ENCODE results near the gene TBL1XR1.

DNA sequence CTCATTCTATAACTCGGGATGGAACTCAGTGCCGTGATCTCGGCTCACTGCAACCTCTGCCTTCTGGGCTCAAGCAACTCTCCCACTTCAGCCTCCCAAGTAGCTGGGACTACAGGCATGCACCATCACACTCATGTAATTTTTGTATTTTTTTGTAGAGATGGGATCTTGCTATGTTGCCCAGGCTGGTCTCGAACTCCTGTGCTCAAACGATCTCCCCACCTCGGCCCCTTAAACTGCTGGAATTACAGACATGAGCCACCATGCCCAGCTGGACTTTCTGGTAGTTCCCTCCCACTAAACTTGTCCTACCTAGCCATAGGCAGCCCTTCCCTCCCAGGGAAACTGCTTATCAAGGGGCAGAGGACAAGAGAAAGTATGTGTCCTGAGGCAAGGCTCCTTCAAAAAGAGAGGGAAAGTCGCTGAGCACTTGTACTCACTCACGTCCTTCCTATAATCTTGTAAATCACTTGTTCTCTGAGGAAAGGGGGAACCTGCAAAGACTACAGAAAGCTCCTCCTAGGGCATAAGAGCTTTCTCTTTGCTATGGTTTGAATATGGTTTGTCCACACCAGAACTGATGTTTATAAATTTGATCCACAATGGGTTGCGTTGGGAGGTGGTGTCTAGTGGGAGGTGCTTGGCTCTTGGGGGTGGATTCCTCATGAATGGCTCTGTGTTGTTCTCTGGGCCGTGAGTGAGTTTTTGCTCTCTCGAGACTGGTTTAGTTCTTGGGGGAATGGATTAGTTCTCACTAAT, 13.6 kb upstream of the TBL1XR1 start:
- TF ChIP-seq, protein P1, sequence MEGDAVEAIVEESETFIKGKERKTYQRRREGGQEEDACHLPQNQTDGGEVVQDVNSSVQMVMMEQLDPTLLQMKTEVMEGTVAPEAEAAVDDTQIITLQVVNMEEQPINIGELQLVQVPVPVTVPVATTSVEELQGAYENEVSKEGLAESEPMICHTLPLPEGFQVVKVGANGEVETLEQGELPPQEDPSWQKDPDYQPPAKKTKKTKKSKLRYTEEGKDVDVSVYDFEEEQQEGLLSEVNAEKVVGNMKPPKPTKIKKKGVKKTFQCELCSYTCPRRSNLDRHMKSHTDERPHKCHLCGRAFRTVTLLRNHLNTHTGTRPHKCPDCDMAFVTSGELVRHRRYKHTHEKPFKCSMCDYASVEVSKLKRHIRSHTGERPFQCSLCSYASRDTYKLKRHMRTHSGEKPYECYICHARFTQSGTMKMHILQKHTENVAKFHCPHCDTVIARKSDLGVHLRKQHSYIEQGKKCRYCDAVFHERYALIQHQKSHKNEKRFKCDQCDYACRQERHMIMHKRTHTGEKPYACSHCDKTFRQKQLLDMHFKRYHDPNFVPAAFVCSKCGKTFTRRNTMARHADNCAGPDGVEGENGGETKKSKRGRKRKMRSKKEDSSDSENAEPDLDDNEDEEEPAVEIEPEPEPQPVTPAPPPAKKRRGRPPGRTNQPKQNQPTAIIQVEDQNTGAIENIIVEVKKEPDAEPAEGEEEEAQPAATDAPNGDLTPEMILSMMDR (IDR thresholded peaks at IDR 0.05) = no peak
- TF ChIP-seq POLR2A (IDR thresholded peaks at IDR 0.05) = no peak
